GOT3 (cell line): ENCODE results near the gene DDX52.

Experiments
- DNase-seq: peaks from one replicate; lab custom pipeline; 2025; ENCODE audit warnings: mixed read lengths; lab: John Stamatoyannopoulos, UW

The DDX52 gene

GRCh38 chr17:37576281-37576680 lies 67.0 kb downstream of the DDX52 start:
- no peak for DNase-seq

DNA sequence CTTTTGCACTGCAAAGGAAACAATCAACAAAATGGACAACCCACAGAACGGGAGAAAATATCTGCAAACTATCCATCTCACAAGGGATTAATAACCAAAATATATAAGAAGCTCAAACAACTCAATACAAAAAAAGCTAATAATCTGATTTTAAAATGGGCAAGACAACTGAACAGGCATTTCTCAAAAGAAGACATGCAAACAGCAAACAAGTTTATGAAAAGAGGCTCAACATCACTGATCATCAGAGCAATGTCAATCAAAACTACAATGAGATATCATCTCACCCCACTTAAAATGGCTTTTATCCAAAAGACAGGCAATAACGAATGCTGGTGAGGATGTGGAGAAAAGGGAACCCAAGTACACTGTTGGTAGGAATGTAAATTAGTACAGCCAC lies 68.8 kb downstream of the DDX52 start:
- DNase-seq: no peak

DNA sequence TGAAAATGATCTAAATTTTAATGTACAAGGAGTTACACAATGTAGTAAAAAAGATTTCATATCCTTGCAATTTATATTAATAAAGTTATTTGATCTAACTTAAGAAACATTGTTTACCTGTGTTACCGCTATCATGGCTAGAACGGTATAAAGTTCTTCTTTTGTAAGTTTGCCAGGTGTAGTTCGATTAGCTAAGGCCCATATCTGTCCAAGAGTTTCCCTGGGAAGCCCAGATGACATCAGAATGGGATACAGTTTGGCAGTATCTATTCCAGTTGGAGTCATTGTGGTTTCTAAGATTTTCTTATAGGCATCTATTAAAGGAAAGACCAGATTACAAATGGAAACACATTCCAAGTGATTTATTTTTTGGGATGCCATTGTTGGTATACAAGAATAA lies 71.6 kb downstream of the DDX52 start:
- DNase-seq: no peak

GRCh38 chr17:37570527-37571093 lies 72.6 kb downstream of the DDX52 start:
- no peak for DNase-seq

GRCh38 chr17:37568350-37569053 lies 74.7 kb downstream of the DDX52 start:
- DNase-seq: no peak

DNA sequence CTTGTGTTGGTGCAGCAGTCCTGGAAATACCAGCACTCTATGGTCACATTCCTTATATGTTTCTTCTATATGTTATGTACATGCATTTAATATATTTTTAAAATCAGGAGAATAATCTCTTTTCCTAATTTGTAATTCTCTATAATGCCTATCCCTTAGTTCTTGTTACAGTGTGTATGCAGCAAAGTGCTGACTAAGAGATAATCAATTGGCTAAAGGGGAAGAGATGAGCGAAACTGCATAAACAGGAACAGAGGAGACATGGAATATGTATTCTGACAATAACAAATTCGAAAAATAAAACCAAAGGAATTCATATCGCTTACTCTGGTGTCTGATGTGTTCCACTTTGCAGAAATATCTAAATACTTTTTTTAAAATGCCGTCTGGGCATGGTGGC lies 75.7 kb downstream of the DDX52 start:
- no peak for DNase-seq

GRCh38 chr17:37567137-37567536 lies 76.1 kb downstream of the DDX52 start:
- no peak for DNase-seq

GRCh38 chr17:37564252-37564651 lies 79.0 kb downstream of the DDX52 start:
- DNase-seq: no peak

GRCh38 chr17:37562016-37562745 lies 81.1 kb downstream of the DDX52 start:
- no peak for DNase-seq
